ENCODE measurements around the gene HMGB2. TPM values are rescaled to one million over a fixed set of nuclear protein-coding genes. Genes with fewer than 3 reads are reported as not detected.

The HMGB2 gene
- total RNA-seq, 2 experiments from 2014 or later, result 697 to 810 TPM

GRCh38 chr4:173357939-173358338 lies 23.8 kb upstream of the HMGB2 start:
- Histone ChIP-seq H3K36me3 (ENCODE audit: insufficient read depth, low read length) (no peaks in the 10 kb centered on the region), H3K27ac (ENCODE audit: low read depth, low read length, poor library complexity, severe bottlenecking) (no peak overlapping the region), H2AFZ (ENCODE audit: low read length) (no peak overlapping the region), H3K4me1 (ENCODE audit: insufficient read depth, low read length, poor library complexity, severe bottlenecking) (peaks cover 17% of the 10 kb centered on the region), H3K9me3 (ENCODE audit: low read length) (no peaks in the 10 kb centered on the region), H3K4me3 (ENCODE audit: low read depth, low read length, poor library complexity, severe bottlenecking) (no peak overlapping the region), H4K20me1 (ENCODE audit: insufficient read depth, low read length) (no peaks in the 10 kb centered on the region), H3K4me2 (ENCODE audit: low read length) (no peak overlapping the region), H3K9me2 (ENCODE audit: insufficient read depth, low read length) (no peaks in the 10 kb centered on the region), H3K79me2 (ENCODE audit: insufficient read depth, low read depth, low read length) (no peaks in the 10 kb centered on the region)
- DNase-seq (ENCODE audit: low spot score), result no peak
- POLR2A ChIA-PET, result interaction anchor here (0.9 to 5.4 kb wide), 4 partner anchors 10 to 45 kb away, joined by 3 to 31 read pairs (median 18); partner anchors contain the start of gene HMGB2
- CTCF ChIA-PET (ENCODE audit: unreplicated experiment), result no interaction called here
- BruUV-seq (replicated peaks), result no TSS peak
- no peak for TF ChIP-seq EZH2phosphoT487 (IDR thresholded peaks at IDR 0.05; ENCODE audit: borderline replicate concordance, low read depth, low read length)
- TF ChIP-seq CTCF (conservative IDR thresholded peaks at IDR 0.05; ENCODE audit: low read length), result no peak
- intact Hi-C loops (cut with micrococcal nuclease; ENCODE audit: unreplicated experiment), result no loop called here

GRCh38 chr4:173347467-173347866 lies 13.3 kb upstream of the HMGB2 start:
- Histone ChIP-seq H3K9me2 (ENCODE audit: insufficient read depth, low read length) (no peaks in the 10 kb centered on the region), H2AFZ (ENCODE audit: low read length) (no peak overlapping the region), H3K36me3 (ENCODE audit: insufficient read depth, low read length) (peaks cover 5% of the 10 kb centered on the region; the same call in 1 of the 2 replicates), H4K20me1 (ENCODE audit: insufficient read depth, low read length) (no peaks in the 10 kb centered on the region), H3K9me3 (ENCODE audit: low read length) (no peaks in the 10 kb centered on the region), H3K4me3 (ENCODE audit: low read depth, low read length, poor library complexity, severe bottlenecking) (no peak overlapping the region), H3K4me2 (ENCODE audit: low read length) (no peak overlapping the region), H3K79me2 (ENCODE audit: insufficient read depth, low read depth, low read length) (no peaks in the 10 kb centered on the region), H3K27ac (ENCODE audit: low read depth, low read length, poor library complexity, severe bottlenecking) (no peak overlapping the region), H3K4me1 (ENCODE audit: insufficient read depth, low read length, poor library complexity, severe bottlenecking) (no peaks in the 10 kb centered on the region)
- ChIA-PET CTCF (ENCODE audit: unreplicated experiment) (no interaction called here), POLR2A (interaction anchor here (0.6 to 5.5 kb wide), 6 partner anchors 8 to 55 kb away, joined by 3 to 54 read pairs (median 18); partner anchors contain the start of gene HMGB2)
- DNase-seq (ENCODE audit: low spot score), result no peak
- intact Hi-C loops (cut with micrococcal nuclease; ENCODE audit: unreplicated experiment), result no loop called here
- no TSS peak for BruUV-seq (replicated peaks)
- no peak for TF ChIP-seq CTCF (conservative IDR thresholded peaks at IDR 0.05; ENCODE audit: low read length)

- no peak for TF ChIP-seq CTCF (conservative IDR thresholded peaks at IDR 0.05; ENCODE audit: low read length)
- Histone ChIP-seq H3K9me3 (ENCODE audit: low read length) (no peaks in the 10 kb centered on the region), H3K36me3 (ENCODE audit: insufficient read depth, low read length) (peaks cover 5% of the 10 kb centered on the region; the same call in 1 of the 2 replicates), H3K27ac (ENCODE audit: low read depth, low read length, poor library complexity, severe bottlenecking) (no peak overlapping the region), H3K4me3 (ENCODE audit: low read depth, low read length, poor library complexity, severe bottlenecking) (no peak overlapping the region), H3K9me2 (ENCODE audit: insufficient read depth, low read length) (no peaks in the 10 kb centered on the region), H3K4me2 (ENCODE audit: low read length) (no peak overlapping the region), H3K4me1 (ENCODE audit: insufficient read depth, low read length, poor library complexity, severe bottlenecking) (peaks cover 5% of the 10 kb centered on the region), H3K79me2 (ENCODE audit: insufficient read depth, low read depth, low read length) (no peaks in the 10 kb centered on the region), H2AFZ (ENCODE audit: low read length) (no peak overlapping the region), H4K20me1 (ENCODE audit: insufficient read depth, low read length) (no peaks in the 10 kb centered on the region)
- ChIA-PET CTCF (ENCODE audit: unreplicated experiment) (interaction anchor here (1.0 to 1.1 kb wide), 3 partner anchors 10 to 83 kb away, joined by 3 read pairs; no protein-coding TSS in a partner anchor), POLR2A (interaction anchor here (0.6 to 5.5 kb wide), 10 partner anchors 10 to 67 kb away, joined by 3 to 54 read pairs (median 6); partner anchors contain the start of gene HMGB2)
- intact Hi-C loops (cut with micrococcal nuclease; ENCODE audit: unreplicated experiment), result no loop called here
- DNase-seq (ENCODE audit: low spot score), result no peak
- BruUV-seq (replicated peaks), result no TSS peak
Observed at GRCh38 chr4:173346074-173346473, 11.9 kb upstream of the HMGB2 start.
